Upper lobe of left lung (tissue), 6 donors: ENCODE measurements around the gene RPL10. TPM values are rescaled to one million over a fixed set of nuclear protein-coding genes. Genes with fewer than 3 reads are reported as not detected.

ENCODE experiments used
- ATAC-seq, 2 donors: fragments of 200-7000 bp; cut with Tn5 transposase; one replicate each; pipeline ENCODE4 v1.9.1; 2022; ENCODE audit warnings: mild to moderate bottlenecking in 2 of 2, moderate library complexity in 2 of 2; ENCODE audit not compliant: low FRiP score in 2 of 2
- DNase-seq, 2 donors: peaks; one replicate each; pipeline ENCODE4 v3.0.0-alpha.2; 2019 to 2020
- H3K27ac ChIP-seq, 4 donors: fragments of 200-600 bp; sonication (generic); one replicate each; pipeline ENCODE4 v1.5.1; 2016 to 2019
- H3K27me3 ChIP-seq, 4 donors: fragments of 200-600 bp; sonication (generic); one replicate each; pipeline ENCODE4 v1.5.1; 2017 to 2019
- H3K36me3 ChIP-seq, 4 donors: fragments of 200-600 bp; sonication (generic); one replicate each; pipeline ENCODE4 v1.5.1; 2016 to 2019
- H3K4me1 ChIP-seq, 4 donors: fragments of 200-600 bp; sonication (generic); one replicate each; pipeline ENCODE4 v1.5.1; 2018 to 2019
- H3K4me3 ChIP-seq, 4 donors: fragments of 200-600 bp; sonication (generic); one replicate each; pipeline ENCODE4 v1.5.1; 2017 to 2019; ENCODE audit warnings: mild to moderate bottlenecking in 2 of 4, moderate library complexity in 1 of 4
- H3K9me3 ChIP-seq, 4 donors: fragments of 200-600 bp; sonication (generic); one replicate each; pipeline ENCODE4 v1.5.1; 2018 to 2019
- EP300 ChIP-seq, 4 donors: sonication (generic); formaldehyde crosslinking; IDR thresholded peaks; one replicate each; pipeline ENCODE4 v1.5.1; 2017; ENCODE audit warnings: antibody characterized with exemption in 4 of 4, control low read depth in 2 of 4
- POLR2A ChIP-seq, 4 donors: fragments of 450-650 bp; IDR thresholded peaks; one replicate each; pipeline ENCODE4 v1.5.1; 2016 to 2017; ENCODE audit warnings: antibody characterized with exemption in 4 of 4, mild to moderate bottlenecking in 2 of 4
- POLR2AphosphoS5 ChIP-seq, 2 donors: sonication (generic); formaldehyde crosslinking; IDR thresholded peaks; one replicate each; pipeline ENCODE4 v1.5.1; 2017; ENCODE audit warnings: antibody characterized with exemption in 2 of 2
- WGBS, 2 donors: methylation state at CpG; one replicate each; pipeline ENCODE4 v1.1.5; 2017 to 2018; 5-methylcytosine and 5-hydroxymethylcytosine counted together
- total RNA-seq, 6 donors: library from RNA; depleted of rRNA in 4 of 6; stranded (reverse); fragments of >200 nt in 4 of 6; gene quantifications; one replicate each; pipeline versions ENCODE4 v1.1.0 to v1.2.1, GENCODE V29; 2016 to 2021
- TF ChIP-seq, protein P1 (sequence below), 6 experiments: fragments of 450-650 bp in 4 of 6; fragments of 200-600 bp in 2 of 6; sonication (generic) in 2 of 6; IDR thresholded peaks; one replicate each; pipeline ENCODE4 v1.5.1; 2016 to 2019; ENCODE audit warnings: antibody characterized with exemption in 6 of 6
- donor health status: DM: no; HTN: no; CAD: no; lungs with moderate emphysema.
- donor health status: DM: no; HTN: yes; CAD: no; lungs with severe emphysema.

Gene RPL10
- total RNA-seq, 6 donors from 2014 or later: 1,246 to 5,225 (median 2,943) TPM

DNA sequence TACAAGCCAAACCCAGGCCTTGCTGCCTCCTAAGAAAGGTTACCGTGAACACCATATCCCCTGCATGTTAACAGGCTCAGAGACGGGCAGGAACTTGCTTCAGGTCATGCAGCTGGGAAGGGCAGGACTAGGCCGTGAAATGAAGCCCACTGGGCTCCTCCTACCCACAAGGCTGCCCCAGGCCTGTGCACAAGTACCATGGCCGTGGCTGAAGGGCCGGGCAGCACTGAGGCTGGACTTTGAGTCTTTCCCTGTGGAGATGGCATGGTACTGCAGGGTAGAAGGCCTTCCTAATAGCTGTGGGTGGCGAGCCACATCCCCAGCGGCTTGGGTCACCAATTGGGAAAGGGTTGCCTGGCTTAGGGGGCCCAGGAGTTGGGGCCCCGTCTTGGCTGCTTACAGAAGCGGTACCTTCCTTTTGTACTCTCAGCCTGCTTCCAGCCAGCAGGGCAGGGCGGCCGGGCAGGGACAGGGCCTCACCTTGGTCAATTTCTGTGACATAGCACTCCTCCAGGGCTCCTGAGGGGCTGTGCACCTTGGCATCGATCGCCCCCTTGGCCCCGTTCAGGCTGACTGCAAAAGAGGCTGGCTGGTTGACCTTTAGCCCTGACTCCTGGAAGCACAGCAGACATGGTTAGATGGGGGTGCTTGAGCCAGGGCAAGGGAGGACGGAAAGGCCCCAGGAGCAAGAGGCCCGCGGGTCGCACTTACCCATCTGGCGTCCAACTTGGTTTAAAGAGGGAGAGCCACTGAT lies 47.6 kb upstream of the RPL10 start:
- DNase-seq: peak in 1 of 2 donors; percentile 45
- TF ChIP-seq EP300 (IDR thresholded peaks at IDR 0.05) (no peak), POLR2A (IDR thresholded peaks at IDR 0.05) (no peak), POLR2AphosphoS5 (IDR thresholded peaks at IDR 0.05) (no peak)
- TF ChIP-seq, protein P1, sequence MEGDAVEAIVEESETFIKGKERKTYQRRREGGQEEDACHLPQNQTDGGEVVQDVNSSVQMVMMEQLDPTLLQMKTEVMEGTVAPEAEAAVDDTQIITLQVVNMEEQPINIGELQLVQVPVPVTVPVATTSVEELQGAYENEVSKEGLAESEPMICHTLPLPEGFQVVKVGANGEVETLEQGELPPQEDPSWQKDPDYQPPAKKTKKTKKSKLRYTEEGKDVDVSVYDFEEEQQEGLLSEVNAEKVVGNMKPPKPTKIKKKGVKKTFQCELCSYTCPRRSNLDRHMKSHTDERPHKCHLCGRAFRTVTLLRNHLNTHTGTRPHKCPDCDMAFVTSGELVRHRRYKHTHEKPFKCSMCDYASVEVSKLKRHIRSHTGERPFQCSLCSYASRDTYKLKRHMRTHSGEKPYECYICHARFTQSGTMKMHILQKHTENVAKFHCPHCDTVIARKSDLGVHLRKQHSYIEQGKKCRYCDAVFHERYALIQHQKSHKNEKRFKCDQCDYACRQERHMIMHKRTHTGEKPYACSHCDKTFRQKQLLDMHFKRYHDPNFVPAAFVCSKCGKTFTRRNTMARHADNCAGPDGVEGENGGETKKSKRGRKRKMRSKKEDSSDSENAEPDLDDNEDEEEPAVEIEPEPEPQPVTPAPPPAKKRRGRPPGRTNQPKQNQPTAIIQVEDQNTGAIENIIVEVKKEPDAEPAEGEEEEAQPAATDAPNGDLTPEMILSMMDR (IDR thresholded peaks at IDR 0.05): no peak
- WGBS, 2 donors: 40 to 83% methylated on average over 1 to 19 of the region's 19 CpGs

DNA sequence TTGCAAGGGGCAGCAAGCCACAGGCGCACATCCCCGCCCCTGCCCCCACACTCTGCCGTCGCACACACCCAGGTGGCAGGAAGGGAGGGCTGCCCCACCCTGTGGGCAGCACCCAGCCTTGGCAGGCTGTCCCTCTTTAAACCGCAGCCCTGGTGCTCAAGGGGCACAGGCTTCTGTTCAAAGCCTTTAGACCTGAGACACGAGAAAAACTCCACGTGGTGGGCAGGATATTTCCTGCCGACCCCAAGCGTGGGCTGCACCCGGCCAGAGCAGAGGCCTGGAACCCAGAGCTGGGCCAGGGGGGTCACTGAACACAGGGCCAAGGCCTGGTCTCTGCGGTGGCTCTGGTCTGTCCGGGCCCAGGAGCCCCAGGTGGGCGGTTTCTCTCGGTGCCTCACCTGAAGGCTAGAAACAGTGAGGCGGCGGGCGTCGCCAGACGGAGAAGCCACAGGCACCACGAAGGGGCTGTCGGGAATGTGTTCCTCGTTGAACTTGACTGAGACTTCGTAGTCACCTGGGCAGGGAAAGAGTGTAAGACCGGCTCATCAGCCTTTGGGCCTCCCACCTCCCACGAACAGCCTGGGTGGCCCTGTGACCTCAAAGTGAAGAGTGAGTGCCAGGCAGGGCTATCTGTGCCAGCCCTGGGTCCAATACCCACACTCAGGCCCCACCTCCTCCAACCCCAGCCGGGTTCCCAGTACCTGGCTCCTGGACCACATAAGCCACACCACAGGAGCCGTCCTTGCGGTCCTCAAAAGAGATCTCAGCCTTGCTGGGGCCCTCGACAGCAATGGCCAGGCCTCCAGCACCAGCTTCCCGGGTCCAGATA lies 46.8 kb upstream of the RPL10 start:
- Histone ChIP-seq H3K27ac (peak overlapping the region; percentile 4 to 78 (median 32)), H3K9me3 (no peaks in the 10 kb centered on the region), H3K4me3 (no peak overlapping the region), H3K4me1 (peaks cover 0 to 49% (median 20%) of the 10 kb centered on the region in 4 donors), H3K27me3 (no peaks in the 10 kb centered on the region), H3K36me3 (peaks cover 10 to 81% (median 61%) of the 10 kb centered on the region in 4 donors)
- TF ChIP-seq POLR2A (IDR thresholded peaks at IDR 0.05) (peak in 1 of 4 donors; percentile 5), POLR2AphosphoS5 (IDR thresholded peaks at IDR 0.05) (peak in 1 of 2 donors; percentile 45), EP300 (IDR thresholded peaks at IDR 0.05) (peak in 1 of 4 donors; percentile 13)
- TF ChIP-seq, protein P1 (IDR thresholded peaks at IDR 0.05): no peak
- 49% methylated on average over 30 of the region's 30 CpGs; no CpG with 5 or more reads in 1 of the 2 donors for WGBS, 2 donors
- DNase-seq: peak; percentile 65 to 73
- no peak for ATAC-seq

More for the DNA sequence above, 47.6 kb upstream of the RPL10 start:
- no peaks in the 10 kb centered on the region for H3K27me3 ChIP-seq
- no peaks in the 10 kb centered on the region for H3K9me3 ChIP-seq
- H3K4me1 ChIP-seq: peaks cover 0 to 42% (median 17%) of the 10 kb centered on the region in 4 donors
- H3K36me3 ChIP-seq: peaks cover 10 to 73% (median 57%) of the 10 kb centered on the region in 4 donors
- H3K27ac ChIP-seq: peak overlapping the region in 2 of 4 donors; percentile 56 to 78
- H3K4me3 ChIP-seq: no peak overlapping the region
- ATAC-seq: no peak

DNA sequence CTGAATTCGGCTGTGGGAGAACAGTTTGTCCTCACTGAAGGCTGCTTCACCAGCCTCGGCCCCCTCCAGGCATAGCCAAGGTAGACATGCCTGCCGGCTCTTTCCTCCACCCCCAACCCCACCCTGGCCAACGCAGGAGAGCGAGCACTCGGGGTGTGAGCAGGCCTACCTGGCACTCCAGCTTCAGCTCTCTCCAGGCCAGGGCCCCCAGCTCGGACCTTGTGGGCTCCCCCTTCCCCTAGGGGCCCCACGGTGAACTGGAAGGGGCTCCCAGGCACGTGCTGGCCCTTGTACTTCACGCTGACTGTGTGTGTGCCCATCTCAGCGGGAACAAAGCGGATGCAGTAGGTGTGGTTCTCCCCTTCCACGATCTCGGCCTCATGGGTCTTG lies 46.2 kb upstream of the RPL10 start:
- peak overlapping the region; percentile 4 to 78 (median 32) for H3K27ac ChIP-seq

DNA sequence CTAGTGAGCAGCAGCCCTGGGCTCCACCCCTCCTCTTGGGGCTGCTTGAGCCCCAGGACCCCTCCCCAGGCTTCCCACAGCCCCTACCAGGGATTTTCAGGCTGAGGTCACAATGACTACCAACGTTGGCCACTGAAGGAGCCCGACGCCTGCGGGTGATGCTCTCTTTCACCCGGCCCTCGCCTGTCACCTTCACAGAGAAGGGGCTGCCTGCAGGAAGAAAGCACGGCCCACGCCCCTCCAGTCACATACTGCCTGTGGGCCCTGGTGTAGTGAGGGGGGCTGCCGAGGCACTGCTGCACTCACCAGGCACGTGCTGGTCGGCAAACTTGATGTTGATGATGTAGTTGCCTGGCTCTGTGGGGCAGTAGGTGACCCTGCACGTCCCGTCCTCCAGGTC lies 45.7 kb upstream of the RPL10 start:
- WGBS, 2 donors: 93% methylated on average over 13 of the region's 13 CpGs; no CpG with 5 or more reads in 1 of the 2 donors
- DNase-seq: no peak
- Histone ChIP-seq H3K27ac (peak overlapping the region in 3 of 4 donors; percentile 4 to 78 (median 56)), H3K9me3 (no peaks in the 10 kb centered on the region), H3K36me3 (peaks cover 16 to 92% (median 70%) of the 10 kb centered on the region in 4 donors), H3K4me3 (no peak overlapping the region), H3K4me1 (peaks cover 0 to 59% (median 23%) of the 10 kb centered on the region in 4 donors), H3K27me3 (no peaks in the 10 kb centered on the region)
- TF ChIP-seq EP300 (IDR thresholded peaks at IDR 0.05) (no peak), POLR2A (IDR thresholded peaks at IDR 0.05) (no peak), POLR2AphosphoS5 (IDR thresholded peaks at IDR 0.05) (no peak)
- TF ChIP-seq, protein P1 (IDR thresholded peaks at IDR 0.05): no peak
- no peak for ATAC-seq

More for the DNA sequence above, 46.2 kb upstream of the RPL10 start:
- Histone ChIP-seq H3K4me1 (peaks cover 0 to 55% (median 23%) of the 10 kb centered on the region in 4 donors), H3K4me3 (no peak overlapping the region), H3K36me3 (peaks cover 11 to 87% (median 65%) of the 10 kb centered on the region in 4 donors), H3K27me3 (no peaks in the 10 kb centered on the region), H3K9me3 (no peaks in the 10 kb centered on the region)
- no peak for DNase-seq
- ATAC-seq: no peak
- TF ChIP-seq POLR2AphosphoS5 (IDR thresholded peaks at IDR 0.05) (no peak), EP300 (IDR thresholded peaks at IDR 0.05) (no peak), POLR2A (IDR thresholded peaks at IDR 0.05) (no peak)
- TF ChIP-seq, protein P1 (IDR thresholded peaks at IDR 0.05): no peak
- 87% methylated on average over 14 of the region's 14 CpGs; no CpG with 5 or more reads in 1 of the 2 donors for WGBS, 2 donors
